Measurements from ENCODE around the gene FHL2. TPM values are rescaled to one million over a fixed set of nuclear protein-coding genes. Genes with fewer than 3 reads are reported as not detected.

The FHL2 gene
- polyA plus RNA-seq, 3 donors = 0.03 TPM; not detected in 1

DNA sequence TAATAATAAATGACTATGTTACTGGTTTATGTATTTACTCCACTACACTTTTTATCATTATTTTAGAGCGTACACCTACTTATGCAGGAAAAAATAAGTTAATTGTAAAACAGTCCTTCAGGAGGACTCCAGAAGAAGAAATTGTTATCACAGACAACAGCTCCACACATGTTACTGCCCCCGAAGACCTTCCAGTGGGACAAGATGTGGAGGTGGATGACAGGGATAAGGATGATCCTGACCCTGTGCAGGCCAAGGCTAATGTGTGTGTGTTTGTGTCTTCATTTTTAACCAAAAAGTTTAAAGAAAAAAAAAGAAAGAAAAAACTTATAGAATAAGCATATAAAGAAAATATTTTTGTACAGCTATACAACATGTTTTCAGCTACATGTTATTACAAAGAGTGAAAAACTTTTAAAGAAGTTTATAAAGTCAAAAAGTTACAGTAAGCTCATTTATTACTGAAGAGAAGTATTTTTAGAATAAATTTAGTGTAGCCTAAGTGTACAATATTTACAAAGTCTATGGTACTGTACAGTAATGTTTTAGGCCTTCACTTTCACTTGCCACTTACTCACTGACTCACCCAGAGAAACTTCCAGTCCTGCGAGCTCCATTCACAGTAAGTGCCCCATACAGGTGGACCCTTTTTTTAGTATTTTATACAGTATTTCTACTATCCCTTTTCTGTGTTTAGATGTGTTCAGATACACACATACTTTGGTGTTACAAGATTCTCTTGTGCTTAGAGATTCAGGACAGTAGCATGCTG is 76.8 kb downstream of the FHL2 start:
- peaks cover 33% of the 10 kb centered on the region for H3K4me1 Mint-ChIP-seq
- H3K4me3 ChIP-seq (replicated peaks in 1 of 3; ENCODE audit: low read depth in 2 of 3, low read length in 3 of 3) = no peak overlapping the region
- TF ChIP-seq, protein P1, sequence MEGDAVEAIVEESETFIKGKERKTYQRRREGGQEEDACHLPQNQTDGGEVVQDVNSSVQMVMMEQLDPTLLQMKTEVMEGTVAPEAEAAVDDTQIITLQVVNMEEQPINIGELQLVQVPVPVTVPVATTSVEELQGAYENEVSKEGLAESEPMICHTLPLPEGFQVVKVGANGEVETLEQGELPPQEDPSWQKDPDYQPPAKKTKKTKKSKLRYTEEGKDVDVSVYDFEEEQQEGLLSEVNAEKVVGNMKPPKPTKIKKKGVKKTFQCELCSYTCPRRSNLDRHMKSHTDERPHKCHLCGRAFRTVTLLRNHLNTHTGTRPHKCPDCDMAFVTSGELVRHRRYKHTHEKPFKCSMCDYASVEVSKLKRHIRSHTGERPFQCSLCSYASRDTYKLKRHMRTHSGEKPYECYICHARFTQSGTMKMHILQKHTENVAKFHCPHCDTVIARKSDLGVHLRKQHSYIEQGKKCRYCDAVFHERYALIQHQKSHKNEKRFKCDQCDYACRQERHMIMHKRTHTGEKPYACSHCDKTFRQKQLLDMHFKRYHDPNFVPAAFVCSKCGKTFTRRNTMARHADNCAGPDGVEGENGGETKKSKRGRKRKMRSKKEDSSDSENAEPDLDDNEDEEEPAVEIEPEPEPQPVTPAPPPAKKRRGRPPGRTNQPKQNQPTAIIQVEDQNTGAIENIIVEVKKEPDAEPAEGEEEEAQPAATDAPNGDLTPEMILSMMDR (IDR thresholded peaks at IDR 0.05) = no peak
- H3K27ac Mint-ChIP-seq = no peak overlapping the region
- H2AFZ ChIP-seq (ENCODE audit: insufficient read depth, low read depth, low read length, poor library complexity, severe bottlenecking) = no peak overlapping the region
- intact Hi-C loops (cut with micrococcal nuclease) = no loop called here
- no peaks in the 10 kb centered on the region for H3K27me3 Mint-ChIP-seq (ENCODE audit: low read depth in 3 of 3)
- H3K36me3 ChIP-seq (replicated peaks in 1 of 2; ENCODE audit: control insufficient read depth in 1 of 2, insufficient read depth in 2 of 2, low read length in 2 of 2) = peaks cover 0 to 18% of the 10 kb centered on the region in 2 donors
- peaks cover 5 to 16% of the 10 kb centered on the region in 2 donors for H3K36me3 Mint-ChIP-seq
- peaks cover 21 to 27% of the 10 kb centered on the region in 2 donors for H3K4me1 ChIP-seq (ENCODE audit: control insufficient read depth in 1 of 2, insufficient read depth in 2 of 2, low read length in 2 of 2)
- H3K9ac ChIP-seq (ENCODE audit: insufficient read depth, low read length, poor library complexity, severe bottlenecking) = no peak overlapping the region
- H3K9me3 Mint-ChIP-seq = no peaks in the 10 kb centered on the region
- peaks cover 56% of the 10 kb centered on the region for H4K20me1 ChIP-seq (ENCODE audit: insufficient read depth, low read length)
- WGBS (ENCODE audit: insufficient coverage) = no CpG with 5 or more reads among the region's 3 CpGs
- H3K79me2 ChIP-seq (ENCODE audit: insufficient read depth, low read length) = peaks cover 92% of the 10 kb centered on the region
- H3K9me3 ChIP-seq (replicated peaks in 1 of 2; ENCODE audit: control insufficient read depth in 1 of 2, insufficient read depth in 1 of 2, low read length in 2 of 2) = no peaks in the 10 kb centered on the region
- no peak for DNase-seq
- H3K27me3 ChIP-seq (ENCODE audit: control insufficient read depth in 2 of 2, insufficient read depth in 2 of 2, low read length in 2 of 2) = no peaks in the 10 kb centered on the region
- no peak overlapping the region for H3K4me3 Mint-ChIP-seq
- no peak overlapping the region for H3K4me2 ChIP-seq (replicated peaks; ENCODE audit: extremely low read depth, low read length, poor library complexity, severe bottlenecking)
- H3K27ac ChIP-seq (ENCODE audit: low read depth in 1 of 2, low read length in 2 of 2) = no peak overlapping the region

DNA sequence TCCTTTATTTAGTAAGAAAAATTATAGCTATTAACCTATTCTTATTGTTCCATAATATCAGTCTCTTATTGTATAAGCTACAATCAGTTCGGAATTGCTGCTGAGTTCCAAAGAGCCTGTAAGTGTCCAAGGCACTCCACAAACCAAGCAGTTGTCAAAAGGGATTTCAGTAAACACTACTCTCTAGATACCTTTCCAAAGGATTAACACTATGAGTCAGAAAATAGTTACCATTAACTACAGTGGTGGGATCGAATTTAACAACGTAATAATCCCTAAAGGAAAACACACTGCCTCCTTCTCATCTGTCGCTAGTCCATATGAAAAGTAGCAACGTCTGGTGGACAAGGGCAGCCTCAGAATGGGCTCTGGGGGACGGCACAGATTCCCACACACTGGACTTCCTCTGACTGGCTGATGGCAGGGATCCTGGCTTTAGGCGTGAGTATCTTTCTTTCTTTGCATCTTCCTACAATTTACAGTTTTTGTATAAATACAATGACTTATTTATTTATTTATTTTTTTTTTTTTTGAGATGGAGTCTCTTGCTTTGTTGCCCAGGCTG is 78.1 kb downstream of the FHL2 start:
- H3K4me3 Mint-ChIP-seq = no peak overlapping the region
- H3K27me3 Mint-ChIP-seq (ENCODE audit: low read depth in 3 of 3) = no peaks in the 10 kb centered on the region
- Histone ChIP-seq H3K36me3 (replicated peaks in 1 of 2; ENCODE audit: control insufficient read depth in 1 of 2, insufficient read depth in 2 of 2, low read length in 2 of 2) (peaks cover 0 to 18% of the 10 kb centered on the region in 2 donors), H3K4me1 (ENCODE audit: control insufficient read depth in 1 of 2, insufficient read depth in 2 of 2, low read length in 2 of 2) (peaks cover 21 to 27% of the 10 kb centered on the region in 2 donors), H4K20me1 (ENCODE audit: insufficient read depth, low read length) (peaks cover 58% of the 10 kb centered on the region), H3K9ac (ENCODE audit: insufficient read depth, low read length, poor library complexity, severe bottlenecking) (no peak overlapping the region), H3K27ac (ENCODE audit: low read depth in 1 of 2, low read length in 2 of 2) (no peak overlapping the region), H2AFZ (ENCODE audit: insufficient read depth, low read depth, low read length, poor library complexity, severe bottlenecking) (no peak overlapping the region), H3K9me3 (replicated peaks in 1 of 2; ENCODE audit: control insufficient read depth in 1 of 2, insufficient read depth in 1 of 2, low read length in 2 of 2) (no peaks in the 10 kb centered on the region), H3K79me2 (ENCODE audit: insufficient read depth, low read length) (peaks cover 92% of the 10 kb centered on the region), H3K4me2 (replicated peaks; ENCODE audit: extremely low read depth, low read length, poor library complexity, severe bottlenecking) (no peak overlapping the region), H3K4me3 (replicated peaks in 1 of 3; ENCODE audit: low read depth in 2 of 3, low read length in 3 of 3) (no peak overlapping the region), H3K27me3 (ENCODE audit: control insufficient read depth in 2 of 2, insufficient read depth in 2 of 2, low read length in 2 of 2) (no peaks in the 10 kb centered on the region)
- intact Hi-C loops (cut with micrococcal nuclease) = no loop called here
- H3K27ac Mint-ChIP-seq = no peak overlapping the region
- H3K9me3 Mint-ChIP-seq = no peaks in the 10 kb centered on the region
- DNase-seq = no peak
- 100% methylated on average over 3 of the region's 7 CpGs for WGBS (ENCODE audit: insufficient coverage)
- peaks cover 5 to 16% of the 10 kb centered on the region in 2 donors for H3K36me3 Mint-ChIP-seq
- TF ChIP-seq, protein P1 (IDR thresholded peaks at IDR 0.05) = no peak
- peaks cover 29% of the 10 kb centered on the region for H3K4me1 Mint-ChIP-seq
